Glutamatergic neuron (in vitro differentiated cells): Measurements from ENCODE around the gene GOLGA6L26. TPM values are rescaled to one million over a fixed set of nuclear protein-coding genes. Genes with fewer than 3 reads are reported as not detected.

Experiments used
- total RNA-seq: library from RNA; stranded (reverse); fragmentation: NEBNext Ultra II Directional; extraction: Animal tissue kit (Norgen Biotek cat#: 25700); gene quantifications from one replicate; pipeline ENCODE4 v1.2.1, GENCODE V29; 2021; ENCODE audit not compliant: unreplicated experiment

The GOLGA6L26 gene
- total RNA-seq, 1 donor from 2014 or later, result not detected

Other genes starting within 250 kb of the GOLGA6L26 start
- gene GOLGA6L1, start 197.4 kb downstream of the GOLGA6L26 start, total RNA-seq, result not detected
- not detected for gene GOLGA8S, start 20.6 kb upstream of the GOLGA6L26 start, total RNA-seq
- not detected for gene GOLGA6L2, start 113.0 kb upstream of the GOLGA6L26 start, total RNA-seq
- 1.4 TPM for gene MKRN3, start 231.5 kb upstream of the GOLGA6L26 start, total RNA-seq